MM.1S (cell line): ENCODE results near the gene LARGE1.

Experiments used
- CTCF ChIP-seq: fragments of 300-600 bp; sonication (generic); IDR thresholded peaks from 2 replicates; pipeline ENCODE4 v1.5.1; 2016; ENCODE audit warnings: antibody characterized with exemption, low read length, mixed read lengths
- EZH2 ChIP-seq: fragments of 300-600 bp; sonication (generic); optimal IDR thresholded peaks from 2 replicates; pipeline ENCODE3; 2017; ENCODE audit warnings: low read depth, mild to moderate bottlenecking, antibody characterized with exemption, low read length, mixed read lengths
- EZH2phosphoT487 ChIP-seq: fragments of 300-600 bp; sonication (generic); IDR thresholded peaks from 2 replicates; pipeline ENCODE4 v1.6.1; 2018; ENCODE audit warnings: antibody characterized with exemption, low read length

GRCh38 chr22:33584152-33584551 is 336.1 kb downstream of the LARGE1 start:
- TF ChIP-seq CTCF = no peak
- TF ChIP-seq EZH2 = no peak
- TF ChIP-seq EZH2phosphoT487 = no peak
